Neural cell (in vitro differentiated cells): Measurements from ENCODE around the gene ARGLU1.

Source experiments
- CTCF ChIP-seq: fragments of 450-650 bp; IDR thresholded peaks from 2 replicates; pipeline ENCODE4 v1.5.1; 2014; ENCODE audit warnings: antibody characterized with exemption, mild to moderate bottlenecking, moderate library complexity; ENCODE audit not compliant: poor library complexity, severe bottlenecking
- EP300 ChIP-seq: fragments of 450-650 bp; conservative IDR thresholded peaks from 2 replicates; pipeline ENCODE4 v1.6.1; 2014; ENCODE audit warnings: antibody characterized with exemption, mild to moderate bottlenecking, moderate library complexity; ENCODE audit not compliant: poor library complexity, severe bottlenecking
- EZH2 ChIP-seq: fragments of 200-600, 300-800 bp; shearing (Covaris generic), sonication (generic); IDR thresholded peaks from 2 replicates; pipeline ENCODE4 v1.6.1; 2014; ENCODE audit warnings: antibody characterized with exemption, low read length, borderline replicate concordance, mild to moderate bottlenecking; ENCODE audit not compliant: insufficient read depth, poor library complexity, severe bottlenecking

- TF ChIP-seq CTCF, result no peak
- TF ChIP-seq EP300, result no peak
- no peak for TF ChIP-seq EZH2
These were observed 27.3 kb downstream of the ARGLU1 start for GRCh38 chr13:106540613-106541012.
